ENCODE data around the gene PYGM.

GRCh38 chr11:64746486-64746885 lies 13.3 kb downstream of the PYGM start:
- TF ChIP-seq, protein P1, sequence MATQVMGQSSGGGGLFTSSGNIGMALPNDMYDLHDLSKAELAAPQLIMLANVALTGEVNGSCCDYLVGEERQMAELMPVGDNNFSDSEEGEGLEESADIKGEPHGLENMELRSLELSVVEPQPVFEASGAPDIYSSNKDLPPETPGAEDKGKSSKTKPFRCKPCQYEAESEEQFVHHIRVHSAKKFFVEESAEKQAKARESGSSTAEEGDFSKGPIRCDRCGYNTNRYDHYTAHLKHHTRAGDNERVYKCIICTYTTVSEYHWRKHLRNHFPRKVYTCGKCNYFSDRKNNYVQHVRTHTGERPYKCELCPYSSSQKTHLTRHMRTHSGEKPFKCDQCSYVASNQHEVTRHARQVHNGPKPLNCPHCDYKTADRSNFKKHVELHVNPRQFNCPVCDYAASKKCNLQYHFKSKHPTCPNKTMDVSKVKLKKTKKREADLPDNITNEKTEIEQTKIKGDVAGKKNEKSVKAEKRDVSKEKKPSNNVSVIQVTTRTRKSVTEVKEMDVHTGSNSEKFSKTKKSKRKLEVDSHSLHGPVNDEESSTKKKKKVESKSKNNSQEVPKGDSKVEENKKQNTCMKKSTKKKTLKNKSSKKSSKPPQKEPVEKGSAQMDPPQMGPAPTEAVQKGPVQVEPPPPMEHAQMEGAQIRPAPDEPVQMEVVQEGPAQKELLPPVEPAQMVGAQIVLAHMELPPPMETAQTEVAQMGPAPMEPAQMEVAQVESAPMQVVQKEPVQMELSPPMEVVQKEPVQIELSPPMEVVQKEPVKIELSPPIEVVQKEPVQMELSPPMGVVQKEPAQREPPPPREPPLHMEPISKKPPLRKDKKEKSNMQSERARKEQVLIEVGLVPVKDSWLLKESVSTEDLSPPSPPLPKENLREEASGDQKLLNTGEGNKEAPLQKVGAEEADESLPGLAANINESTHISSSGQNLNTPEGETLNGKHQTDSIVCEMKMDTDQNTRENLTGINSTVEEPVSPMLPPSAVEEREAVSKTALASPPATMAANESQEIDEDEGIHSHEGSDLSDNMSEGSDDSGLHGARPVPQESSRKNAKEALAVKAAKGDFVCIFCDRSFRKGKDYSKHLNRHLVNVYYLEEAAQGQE (IDR thresholded peaks at IDR 0.05; ENCODE audit: low read depth): no peak
- TF ChIP-seq EP300 (IDR thresholded peaks at IDR 0.05; ENCODE audit: borderline replicate concordance): no peak
- TF ChIP-seq FOXM1 (IDR thresholded peaks at IDR 0.05; ENCODE audit: borderline replicate concordance, low read depth): no peak
